Endothelial cell of umbilical vein (primary cell): Measurements from ENCODE around the gene CCDC92B. TPM values are rescaled to one million over a fixed set of nuclear protein-coding genes. Genes with fewer than 3 reads are reported as not detected.

Experiments used
- BruUV-seq: library from RNA; stranded (reverse); fragments of 400-500 nt; replicated peaks from 2 replicates; lab custom pipeline; 2021; lab: Mats Ljungman, UMichigan
- CTCF ChIA-PET: fragments of 300-600, 350-600 bp; sonication (Branson Sonifier 250); formaldehyde crosslinking; loops from one replicate; lab custom pipeline; 2021; ENCODE audit warnings: antibody characterized with exemption, inconsistent platforms; lab: Charles Lee
- POLR2A ChIA-PET: fragments of 300-600, 350-600 bp; sonication (Branson Sonifier 250); formaldehyde crosslinking; loops from one replicate; lab custom pipeline; 2021; ENCODE audit warnings: antibody characterized with exemption, inconsistent platforms; lab: Charles Lee
- DNase-seq: peaks from one replicate; pipeline ENCODE4 v3.0.0-alpha.2; 2011; ENCODE audit warnings: low read depth, low spot score
- FAIRE-seq: peaks from 2 replicates; lab custom pipeline; 2011; peaks lifted over from hg19 to GRCh38; lab: Jason Lieb, UNC
- H2AFZ ChIP-seq: 2 replicates; pipeline ENCODE4 v1.6.0; 2012; ENCODE audit warnings: low read depth, low read length, control low read depth, inconsistent platforms
- H3K27ac ChIP-seq: 2 replicates; pipeline ENCODE4 v1.5.1; 2011; ENCODE audit warnings: low read depth, mild to moderate bottlenecking, control low read depth, low read length, moderate library complexity; ENCODE audit not compliant: insufficient read depth
- H3K27me3 ChIP-seq, 2 experiments: 2 replicates each; pipeline versions ENCODE4 v1.6.0 to v1.6.1; 2011; ENCODE audit warnings: low read length in 2 of 2, mixed read lengths in 1 of 2; ENCODE audit not compliant: control insufficient read depth in 2 of 2, insufficient read depth in 2 of 2
- H3K36me3 ChIP-seq, 2 experiments: 2 replicates in 1 of 2; 3 replicates in 1 of 2; pipeline ENCODE4 v1.5.1; 2011; ENCODE audit warnings: low read length in 2 of 2, mild to moderate bottlenecking in 1 of 2, moderate library complexity in 1 of 2; ENCODE audit not compliant: control insufficient read depth in 2 of 2, insufficient read depth in 2 of 2; ENCODE audit errors: extremely low read depth in 1 of 2
- H3K4me1 ChIP-seq: 3 replicates; pipeline ENCODE4 v1.5.1; 2011; ENCODE audit warnings: mild to moderate bottlenecking, low read length; ENCODE audit not compliant: control insufficient read depth, insufficient read depth; ENCODE audit errors: extremely low read depth
- H3K4me2 ChIP-seq: 2 replicates; pipeline ENCODE4 v1.6.1; 2011; ENCODE audit warnings: low read length, control low read depth, mixed read lengths; ENCODE audit not compliant: insufficient read depth
- H3K4me3 ChIP-seq, 3 experiments: fragments of 200-600 bp in 1 of 3; sonication (generic), shearing (Covaris generic) in 1 of 3; replicated peaks in 1 of 3; 2 replicates each; pipeline ENCODE4 v1.5.1; 2011 to 2016; ENCODE audit warnings: control low read depth in 3 of 3, low read length in 3 of 3, mild to moderate bottlenecking in 2 of 3, inconsistent platforms in 1 of 3, low read depth in 1 of 3, moderate library complexity in 1 of 3; ENCODE audit not compliant: insufficient read depth in 1 of 3
- H3K79me2 ChIP-seq: 2 replicates; pipeline ENCODE4 v1.6.0; 2012; ENCODE audit warnings: low read length, inconsistent platforms; ENCODE audit not compliant: control insufficient read depth, insufficient read depth
- H3K9ac ChIP-seq: replicated peaks from 2 replicates; pipeline ENCODE3; 2011; ENCODE audit warnings: low read length, control low read depth; ENCODE audit not compliant: insufficient read depth; ENCODE audit errors: extremely low read depth
- H3K9me1 ChIP-seq: replicated peaks from 3 replicates; pipeline ENCODE4 v1.6.0; 2011; ENCODE audit warnings: mild to moderate bottlenecking, low read length; ENCODE audit not compliant: control insufficient read depth, insufficient read depth; ENCODE audit errors: extremely low read depth
- H3K9me3 ChIP-seq: replicated peaks from 2 replicates; pipeline ENCODE4 v1.5.1; 2012; ENCODE audit warnings: low read length, inconsistent platforms; ENCODE audit not compliant: control insufficient read depth, insufficient read depth
- H4K20me1 ChIP-seq: replicated peaks from 2 replicates; pipeline ENCODE3; 2011; ENCODE audit warnings: mild to moderate bottlenecking, low read length; ENCODE audit not compliant: control insufficient read depth, insufficient read depth; ENCODE audit errors: extremely low read depth
- CTCF ChIP-seq, 2 donors: IDR thresholded peaks; 1 replicate in 1 of 2; 2 replicates in 1 of 2; pipeline ENCODE4 v1.5.1; 2011; ENCODE audit warnings: low read length in 2 of 2, mild to moderate bottlenecking in 2 of 2, moderate library complexity in 2 of 2, control low read depth in 1 of 2, inconsistent platforms in 1 of 2, low read depth in 1 of 2; ENCODE audit not compliant: insufficient read depth in 1 of 2; ENCODE audit errors: extremely low read depth in 1 of 2
- EZH2 ChIP-seq: IDR thresholded peaks from 2 replicates; pipeline ENCODE4 v1.6.1; 2012; ENCODE audit warnings: borderline replicate concordance, low read depth, mild to moderate bottlenecking, moderate library complexity, low read length, inconsistent platforms; ENCODE audit not compliant: severe bottlenecking
- FOS ChIP-seq: IDR thresholded peaks from 2 replicates; pipeline ENCODE4 v1.6.1; 2011; ENCODE audit warnings: mild to moderate bottlenecking, low read length, moderate library complexity, borderline replicate concordance; ENCODE audit not compliant: insufficient read depth
- GATA2 ChIP-seq: IDR thresholded peaks from 2 replicates; pipeline ENCODE4 v1.7.0; 2011; ENCODE audit warnings: low read depth, mild to moderate bottlenecking, moderate library complexity, mixed read lengths, low read length; ENCODE audit not compliant: insufficient read length, insufficient read depth
- JUN ChIP-seq: IDR thresholded peaks from 2 replicates; pipeline ENCODE4 v1.6.1; 2011; ENCODE audit warnings: borderline replicate concordance, low read depth; ENCODE audit not compliant: insufficient read length, insufficient read depth
- MYC ChIP-seq: IDR thresholded peaks from one replicate; pipeline ENCODE4 v1.6.1; 2011; ENCODE audit warnings: mild to moderate bottlenecking, low read depth, low read length
- POLR2A ChIP-seq: IDR thresholded peaks from 2 replicates; pipeline ENCODE4 v1.6.1; 2012; ENCODE audit warnings: low read depth, mild to moderate bottlenecking, control low read depth, low read length
- POLR2AphosphoS5 ChIP-seq: IDR thresholded peaks from 2 replicates; pipeline ENCODE4 v1.6.1; 2012; ENCODE audit warnings: low read depth, mild to moderate bottlenecking, control low read depth, low read length, moderate library complexity; ENCODE audit not compliant: insufficient read depth
- dilution Hi-C: fragments of 300-500 bp; cut with MboI; formaldehyde crosslinking; loops from one replicate; pipeline ENCODE4 v1.15.0; 2019; ENCODE audit warnings: low sequenced_read_pairs; ENCODE audit not compliant: extremely low pct_ligation_motif_present
- intact Hi-C: fragments of 100-400 bp; cut with micrococcal nuclease; formaldehyde crosslinking; loops from one replicate; pipeline ENCODE4 v1.10.0; 2022
- polyA plus RNA-seq, 4 experiments: library from polyadenylated mRNA; depleted of rRNA in 3 of 4; stranded (reverse) in 3 of 4; unstranded in 1 of 4; fragments of >200 nt; gene quantifications; 2 replicates each; pipeline versions ENCODE4 v1.2.1 to v1.2.3, GENCODE V29; 2011 to 2012; ENCODE audit warnings: missing spikeins in 1 of 4
- total RNA-seq: library from RNA; stranded (reverse); gene quantifications from 2 replicates; pipeline ENCODE4 v1.2.3, GENCODE V29; 2021
- TF ChIP-seq, protein P1 (sequence below): IDR thresholded peaks from 2 replicates; pipeline ENCODE4 v1.6.1; 2011; ENCODE audit not compliant: insufficient read depth, insufficient read length

Gene CCDC92B
- total and polyA plus RNA-seq, 2 donors (not counting 3 experiments of a cell fraction or from before 2014, with no cell fraction given) = not detected

- BruUV-seq = no TSS peak
- Histone ChIP-seq H3K9me3 (no peaks in the 10 kb centered on the region), H3K4me3 (no peak overlapping the region), H3K9me1 (no peaks in the 10 kb centered on the region), H3K79me2 (no peaks in the 10 kb centered on the region), H3K27ac (no peak overlapping the region), H4K20me1 (no peaks in the 10 kb centered on the region), H3K4me1 (no peaks in the 10 kb centered on the region), H3K36me3 (no peaks in the 10 kb centered on the region), H3K27me3 (peaks cover 17 to 19% of the 10 kb centered on the region in 2 experiments), H2AFZ (no peak overlapping the region), H3K9ac (no peak overlapping the region), H3K4me2 (no peak overlapping the region)
- TF ChIP-seq FOS = no peak
- no peak for TF ChIP-seq CTCF (IDR thresholded peaks at IDR 0.05; ENCODE audit: extremely low read depth in 1 of 2, insufficient read depth in 1 of 2, low read depth in 1 of 2, low read length in 2 of 2)
- no peak for TF ChIP-seq POLR2A
- no peak for TF ChIP-seq MYC
- TF ChIP-seq POLR2AphosphoS5 = no peak
- no peak for TF ChIP-seq EZH2
- no peak for TF ChIP-seq GATA2
- TF ChIP-seq, protein P1, sequence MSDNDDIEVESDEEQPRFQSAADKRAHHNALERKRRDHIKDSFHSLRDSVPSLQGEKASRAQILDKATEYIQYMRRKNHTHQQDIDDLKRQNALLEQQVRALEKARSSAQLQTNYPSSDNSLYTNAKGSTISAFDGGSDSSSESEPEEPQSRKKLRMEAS = no peak
- no peak for TF ChIP-seq JUN
- dilution Hi-C loops = no loop called here
- no peak for FAIRE-seq
- ChIA-PET CTCF (no interaction called here), POLR2A (no interaction called here)
- intact Hi-C loops = no loop called here
- no peak for DNase-seq
These were observed 29.0 kb upstream of the CCDC92B start for GRCh38 chr17:2778489-2778888.
